Measurements from ENCODE around the gene MRAP.

The MRAP gene

GRCh38 chr21:32325706-32326105, 27.1 kb downstream of the MRAP start:
- no peak overlapping the region for H3K4me3 ChIP-seq (ENCODE audit: low read depth, low read length)
- DNase-seq (ENCODE audit: low read depth), result no peak
- TF ChIP-seq CTCF (IDR thresholded peaks at IDR 0.05; ENCODE audit: low read depth, low read length) (no peak), MYC (IDR thresholded peaks at IDR 0.05; ENCODE audit: low read depth, low read length) (no peak), POLR2A (IDR thresholded peaks at IDR 0.05; ENCODE audit: extremely low read depth, insufficient read length) (no peak), MAX (IDR thresholded peaks at IDR 0.05; ENCODE audit: low read depth, low read length) (no peak)

- DNase-seq (ENCODE audit: low read depth), result no peak
- no peak for TF ChIP-seq POLR2A (IDR thresholded peaks at IDR 0.05; ENCODE audit: extremely low read depth, insufficient read length)
- no peak for TF ChIP-seq MAX (IDR thresholded peaks at IDR 0.05; ENCODE audit: low read depth, low read length)
- no peak for TF ChIP-seq MYC (IDR thresholded peaks at IDR 0.05; ENCODE audit: low read depth, low read length)
- no peak overlapping the region for H3K4me3 ChIP-seq (ENCODE audit: low read depth, low read length)
Measured at GRCh38 chr21:32328595-32328994, 29.9 kb downstream of the MRAP start.

- H3K4me3 ChIP-seq (ENCODE audit: low read depth, low read length), result no peak overlapping the region
- DNase-seq (ENCODE audit: low read depth), result no peak
- TF ChIP-seq POLR2A (IDR thresholded peaks at IDR 0.05; ENCODE audit: extremely low read depth, insufficient read length) (no peak), MAX (IDR thresholded peaks at IDR 0.05; ENCODE audit: low read depth, low read length) (no peak), MYC (IDR thresholded peaks at IDR 0.05; ENCODE audit: low read depth, low read length) (no peak), CTCF (IDR thresholded peaks at IDR 0.05; ENCODE audit: low read depth, low read length) (no peak)
Measured at GRCh38 chr21:32329331-32329730, 30.7 kb downstream of the MRAP start.

GRCh38 chr21:32329776-32330175, 31.1 kb downstream of the MRAP start:
- TF ChIP-seq MYC (IDR thresholded peaks at IDR 0.05; ENCODE audit: low read depth, low read length) (no peak), POLR2A (IDR thresholded peaks at IDR 0.05; ENCODE audit: extremely low read depth, insufficient read length) (no peak), MAX (IDR thresholded peaks at IDR 0.05; ENCODE audit: low read depth, low read length) (no peak), CTCF (IDR thresholded peaks at IDR 0.05; ENCODE audit: low read depth, low read length) (no peak)
- DNase-seq (ENCODE audit: low read depth), result no peak
- H3K4me3 ChIP-seq (ENCODE audit: low read depth, low read length), result no peak overlapping the region

- TF ChIP-seq CTCF (IDR thresholded peaks at IDR 0.05; ENCODE audit: low read depth, low read length) (no peak), MYC (IDR thresholded peaks at IDR 0.05; ENCODE audit: low read depth, low read length) (no peak), POLR2A (IDR thresholded peaks at IDR 0.05; ENCODE audit: extremely low read depth, insufficient read length) (no peak), MAX (IDR thresholded peaks at IDR 0.05; ENCODE audit: low read depth, low read length) (no peak)
- DNase-seq (ENCODE audit: low read depth), result no peak
Measured at GRCh38 chr21:32330784-32331311, 32.2 kb downstream of the MRAP start.

GRCh38 chr21:32331444-32332305, 33.0 kb downstream of the MRAP start:
- no peak for TF ChIP-seq MAX (IDR thresholded peaks at IDR 0.05; ENCODE audit: low read depth, low read length)
- TF ChIP-seq POLR2A (IDR thresholded peaks at IDR 0.05; ENCODE audit: extremely low read depth, insufficient read length), result no peak
- no peak for TF ChIP-seq CTCF (IDR thresholded peaks at IDR 0.05; ENCODE audit: low read depth, low read length)
- no peak for TF ChIP-seq MYC (IDR thresholded peaks at IDR 0.05; ENCODE audit: low read depth, low read length)
- H3K4me3 ChIP-seq (ENCODE audit: low read depth, low read length), result no peak overlapping the region
- no peak for DNase-seq (ENCODE audit: low read depth)

More at GRCh38 chr21:32330784-32331311, 32.2 kb downstream of the MRAP start:
- no peak overlapping the region for H3K4me3 ChIP-seq (ENCODE audit: low read depth, low read length)

Data from NB4 (cell line).